ENCODE data around the gene C2CD4C.
"Not testable (repeated sequence)": the region's sequence is repeated elsewhere in the genome, so short reads cannot be mapped to it uniquely, and the experiment has no call there.

C2CD4C gene

GRCh38 chr19:408902-409515, at the start of gene C2CD4C:
TSS of gene C2CD4C (minus strand) at chr19:409147. CDS start at chr19:408361, 786 bp downstream.
- DNase-seq (ENCODE audit: low spot score), result no peak
- no peak for FAIRE-seq

- DNase-seq (ENCODE audit: low spot score) (no peak), FAIRE-seq (no peak)
Measured at GRCh38 chr19:458091-459042, 49.4 kb upstream of the C2CD4C start.

- FAIRE-seq, result no peak
- no peak for DNase-seq (ENCODE audit: low spot score)
Measured at GRCh38 chr19:457636-458035, 48.7 kb upstream of the C2CD4C start.

- no peak for FAIRE-seq
- DNase-seq (ENCODE audit: low spot score), result no peak
Measured at GRCh38 chr19:456547-457110, 47.7 kb upstream of the C2CD4C start.

GRCh38 chr19:455851-456546, 47.1 kb upstream of the C2CD4C start:
- DNase-seq (ENCODE audit: low spot score) (no peak), FAIRE-seq (no peak)

- DNase-seq (ENCODE audit: low spot score) (no peak), FAIRE-seq (no peak)
Measured at GRCh38 chr19:455031-455705, 46.2 kb upstream of the C2CD4C start.

GRCh38 chr19:453606-454005, 44.7 kb upstream of the C2CD4C start:
- no peak for FAIRE-seq
- DNase-seq (ENCODE audit: low spot score), result no peak

GRCh38 chr19:452829-453228, 43.9 kb upstream of the C2CD4C start:
- no peak for FAIRE-seq
- no peak for DNase-seq (ENCODE audit: low spot score)

GRCh38 chr19:450912-451481, 42.0 kb upstream of the C2CD4C start:
- not testable (repeated sequence) for DNase-seq (ENCODE audit: low spot score); FAIRE-seq

- DNase-seq (ENCODE audit: low spot score), result no peak
- FAIRE-seq, result no peak
Measured at GRCh38 chr19:449916-450315, 41.0 kb upstream of the C2CD4C start.

GRCh38 chr19:447816-448560, 39.0 kb upstream of the C2CD4C start:
- FAIRE-seq (no peak), DNase-seq (ENCODE audit: low spot score) (no peak)

GRCh38 chr19:447064-447426, 38.1 kb upstream of the C2CD4C start:
- FAIRE-seq (no peak), DNase-seq (ENCODE audit: low spot score) (no peak)

- no peak for DNase-seq (ENCODE audit: low spot score)
- FAIRE-seq, result no peak
Measured at GRCh38 chr19:444677-445210, 35.8 kb upstream of the C2CD4C start.

GRCh38 chr19:443005-443404, 34.1 kb upstream of the C2CD4C start:
- no peak for DNase-seq (ENCODE audit: low spot score)
- FAIRE-seq, result no peak

- DNase-seq (ENCODE audit: low spot score) (no peak), FAIRE-seq (no peak)
Measured at GRCh38 chr19:442085-442484, 33.1 kb upstream of the C2CD4C start.

GRCh38 chr19:441213-441836, 32.4 kb upstream of the C2CD4C start:
- FAIRE-seq (no peak), DNase-seq (ENCODE audit: low spot score) (no peak)

GRCh38 chr19:440391-441212, 31.7 kb upstream of the C2CD4C start:
- FAIRE-seq, result no peak
- no peak for DNase-seq (ENCODE audit: low spot score)

- DNase-seq (ENCODE audit: low spot score), result no peak
- no peak for FAIRE-seq
Measured at GRCh38 chr19:439167-439900, 30.4 kb upstream of the C2CD4C start.
